A673 (cell line): ENCODE results near the gene GATA1. TPM values are rescaled to one million over a fixed set of nuclear protein-coding genes. Genes with fewer than 3 reads are reported as not detected.
"Not testable (repeated sequence)": the region's sequence is repeated elsewhere in the genome, so short reads cannot be mapped to it uniquely, and the experiment has no call there.

Experiments
- BruUV-seq: library from RNA; stranded (reverse); fragments of 400-500 nt; replicated peaks from 2 replicates; lab custom pipeline; 2021; lab: Mats Ljungman, UMichigan
- CTCF ChIA-PET: fragments of 300-600 bp; sonication (Branson Sonifier 250); formaldehyde crosslinking; loops from one replicate; lab custom pipeline; 2022; ENCODE audit warnings: antibody characterized with exemption; lab: Charles Lee
- POLR2A ChIA-PET: fragments of 300-600 bp; sonication (Branson Sonifier 250); formaldehyde crosslinking; loops from one replicate; lab custom pipeline; 2022; ENCODE audit warnings: antibody characterized with exemption; ENCODE audit not compliant: low non-redundant PET; lab: Charles Lee
- DNase-seq: peaks from one replicate; pipeline ENCODE4 v3.0.0-alpha.2; 2015; ENCODE audit warnings: low spot score
- H3K27ac ChIP-seq: fragments of 200-600 bp; sonication (generic); 2 replicates; pipeline ENCODE4 v1.5.1; 2016; ENCODE audit warnings: mixed run types, low read depth, mild to moderate bottlenecking, mixed read lengths, antibody characterized with exemption, low read length; ENCODE audit not compliant: poor library complexity, severe bottlenecking
- H3K27me3 ChIP-seq: fragments of 200-600 bp; sonication (generic); replicated peaks from 2 replicates; pipeline ENCODE4 v1.6.1; 2017; ENCODE audit warnings: mixed run types, low read depth, mild to moderate bottlenecking, mixed read lengths, antibody characterized with exemption, low read length; ENCODE audit not compliant: insufficient read depth, poor library complexity
- H3K36me3 ChIP-seq: fragments of 200-600 bp; sonication (generic); 2 replicates; pipeline ENCODE4 v1.6.1; 2016; ENCODE audit warnings: mixed run types, mild to moderate bottlenecking, mixed read lengths, antibody characterized with exemption, low read length; ENCODE audit not compliant: insufficient read depth, poor library complexity, severe bottlenecking
- H3K4me1 ChIP-seq: fragments of 200-600 bp; sonication (generic); 2 replicates; pipeline ENCODE4 v1.6.1; 2017; ENCODE audit warnings: mixed run types, mild to moderate bottlenecking, mixed read lengths, antibody characterized with exemption, low read length; ENCODE audit not compliant: insufficient read depth, poor library complexity, severe bottlenecking
- H3K4me3 ChIP-seq: fragments of 200-600 bp; sonication (generic); 2 replicates; pipeline ENCODE4 v1.5.1; 2016; ENCODE audit warnings: low read depth, mixed run types, mild to moderate bottlenecking, mixed read lengths, low read length; ENCODE audit not compliant: poor library complexity, severe bottlenecking
- H3K9me3 ChIP-seq: fragments of 200-600 bp; sonication (generic); 2 replicates; pipeline ENCODE4 v1.6.1; 2016; ENCODE audit warnings: mixed run types, low read depth, mild to moderate bottlenecking, mixed read lengths, antibody characterized with exemption, low read length; ENCODE audit not compliant: poor library complexity, severe bottlenecking
- CTCF ChIP-seq: fragments of 300-800, 200-600 bp; sonication (generic); conservative IDR thresholded peaks from 2 replicates; pipeline ENCODE4 v1.5.1; 2017; ENCODE audit warnings: low read depth, mild to moderate bottlenecking, antibody characterized with exemption, low read length, moderate library complexity, mixed read lengths
- EZH2 ChIP-seq: fragments of 200-600 bp; sonication (generic); IDR thresholded peaks from 2 replicates; pipeline ENCODE4 v1.6.1; 2017; ENCODE audit warnings: borderline replicate concordance, low read depth, mild to moderate bottlenecking, mixed read lengths, antibody characterized with exemption, low read length; ENCODE audit not compliant: poor library complexity, severe bottlenecking
- intact Hi-C: fragments of 100-400 bp; cut with micrococcal nuclease; formaldehyde crosslinking; loops from one replicate; pipeline ENCODE4 v1.10.0; 2022; ENCODE audit not compliant: unreplicated experiment
- total RNA-seq: library from RNA; stranded (reverse); gene quantifications from 2 replicates; pipeline ENCODE4 v1.2.3, GENCODE V29; 2021

The GATA1 gene
- total RNA-seq, 1 experiment from 2014 or later = not detected

- H3K27ac ChIP-seq = no peak overlapping the region
- intact Hi-C loops = no loop called here
- CTCF ChIA-PET = no interaction called here
- no peak for TF ChIP-seq EZH2
- TF ChIP-seq CTCF = no peak
- DNase-seq = no peak
- no peak overlapping the region for H3K4me3 ChIP-seq
- no peaks in the 10 kb centered on the region for H3K4me1 ChIP-seq
- H3K9me3 ChIP-seq = no peaks in the 10 kb centered on the region
- POLR2A ChIA-PET = interaction anchor here (0.7 kb wide), 1 partner anchor 14 kb away, joined by 6 read pairs; the partner anchor contains the start of gene HDAC6
- H3K36me3 ChIP-seq = no peaks in the 10 kb centered on the region
- no TSS peak for BruUV-seq
- H3K27me3 ChIP-seq = no peaks in the 10 kb centered on the region
Observed at GRCh38 chrX:48816014-48816810, 29.8 kb downstream of the GATA1 start.

- CTCF ChIA-PET = no interaction called here
- no peaks in the 10 kb centered on the region for H3K36me3 ChIP-seq
- H3K9me3 ChIP-seq = no peaks in the 10 kb centered on the region
- H3K4me1 ChIP-seq = no peaks in the 10 kb centered on the region
- intact Hi-C loops = no loop called here
- TF ChIP-seq EZH2 (no peak), CTCF (no peak)
- H3K27ac ChIP-seq = no peak overlapping the region
- no peaks in the 10 kb centered on the region for H3K27me3 ChIP-seq
- POLR2A ChIA-PET = no interaction called here
- BruUV-seq = no TSS peak
- no peak overlapping the region for H3K4me3 ChIP-seq
- no peak for DNase-seq
Observed at GRCh38 chrX:48818098-48818497, 31.7 kb downstream of the GATA1 start.

GRCh38 chrX:48818866-48819265 is 32.5 kb downstream of the GATA1 start:
- POLR2A ChIA-PET = no interaction called here
- H3K36me3 ChIP-seq = peaks cover 3% of the 10 kb centered on the region
- no peaks in the 10 kb centered on the region for H3K4me1 ChIP-seq
- H3K9me3 ChIP-seq = no peaks in the 10 kb centered on the region
- H3K4me3 ChIP-seq = no peak overlapping the region
- TF ChIP-seq CTCF (no peak), EZH2 (no peak)
- H3K27ac ChIP-seq = no peak overlapping the region
- no peak for DNase-seq
- no TSS peak for BruUV-seq
- H3K27me3 ChIP-seq = no peaks in the 10 kb centered on the region
- intact Hi-C loops = no loop called here
- CTCF ChIA-PET = no interaction called here

- intact Hi-C loops, H3K9me3 ChIP-seq, H3K4me3 ChIP-seq, H3K27me3 ChIP-seq, POLR2A ChIA-PET, DNase-seq, CTCF ChIA-PET, BruUV-seq, H3K4me1 ChIP-seq, H3K27ac ChIP-seq, H3K36me3 ChIP-seq: not testable (repeated sequence)
Observed at GRCh38 chrX:48819394-48819793, 33.0 kb downstream of the GATA1 start.
